Dermis microvascular lymphatic vessel endothelial cell (primary cell): ENCODE results near the gene NHEJ1. TPM values are rescaled to one million over a fixed set of nuclear protein-coding genes. Genes with fewer than 3 reads are reported as not detected.
A peak's percentile ranks its signal among the peaks of the same experiment; 100 is the strongest.

Experiments
- DNase-seq, 2 donors: peaks; one replicate each; pipeline versions ENCODE4 v3.0.0 to v3.0.0-alpha.2; 2010; ENCODE audit warnings: low read depth in 2 of 2
- total RNA-seq: library from RNA; depleted of rRNA; stranded (reverse); fragments of >200 nt; gene quantifications from 2 replicates; pipeline ENCODE4 v1.2.1, GENCODE V29; 2014

NHEJ1 gene
- total RNA-seq, 1 donor from 2014 or later: 13.7 TPM

DNA sequence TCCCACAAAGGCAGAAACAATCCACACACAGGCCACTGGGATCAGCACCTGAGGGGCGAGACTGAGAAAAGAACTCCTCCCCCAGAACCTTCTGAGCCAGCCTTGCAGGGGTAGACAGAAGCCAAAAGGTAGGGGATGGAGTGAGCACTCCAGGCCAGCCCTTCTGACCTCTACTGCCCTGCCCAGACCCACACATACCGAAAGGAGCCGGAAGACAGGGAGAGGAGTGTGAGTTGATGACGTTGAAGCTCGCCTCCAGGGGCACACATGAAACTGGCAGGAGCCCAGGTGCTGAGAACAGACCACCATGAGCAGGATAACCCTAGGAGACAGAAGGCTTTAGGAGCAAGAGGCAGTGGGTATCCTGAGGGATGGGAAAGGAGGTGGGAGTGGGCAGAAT lies 7.4 kb upstream of the NHEJ1 start:
- no peak for DNase-seq

DNA sequence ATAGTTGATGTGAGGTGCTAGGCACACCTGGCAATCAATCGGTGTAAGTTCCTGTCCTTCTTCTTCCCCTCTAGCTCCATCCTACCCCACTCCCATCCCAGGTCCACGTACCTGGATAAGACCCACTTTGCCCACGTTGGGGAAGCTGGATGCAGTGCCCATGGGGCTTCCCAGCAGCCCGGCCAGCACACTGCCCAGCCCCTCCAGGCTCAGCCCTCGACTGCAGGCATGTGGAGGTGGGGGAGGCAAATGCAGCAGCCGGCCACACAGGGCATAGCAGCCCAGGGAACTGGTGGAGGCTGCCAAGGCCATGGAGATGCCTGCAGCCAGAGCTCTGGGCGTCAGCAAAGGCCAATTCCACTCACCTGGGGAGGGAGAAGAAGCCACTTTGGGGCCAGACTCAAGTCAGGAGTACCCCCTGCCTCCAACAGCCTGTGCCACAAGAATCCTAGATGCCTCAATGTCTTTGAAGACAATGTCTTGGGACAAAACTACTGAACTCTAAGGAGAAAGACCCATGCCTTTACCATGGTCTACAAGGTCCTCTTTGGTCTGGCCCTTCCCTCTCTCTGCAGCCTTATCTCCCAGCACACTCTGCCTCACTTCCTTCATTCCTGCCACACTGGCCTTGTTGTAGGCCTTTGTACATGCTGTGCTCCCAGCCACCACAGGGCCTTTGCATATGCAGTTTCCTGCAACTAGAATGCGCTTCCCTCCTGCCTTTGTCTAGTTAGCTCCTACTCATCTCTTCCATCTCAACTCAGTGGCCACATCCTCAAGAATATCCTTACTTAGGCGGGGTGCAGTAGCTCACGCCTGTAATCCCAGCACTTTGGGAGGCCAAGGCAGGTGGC lies 4.7 kb upstream of the NHEJ1 start:
- DNase-seq: no peak

DNA sequence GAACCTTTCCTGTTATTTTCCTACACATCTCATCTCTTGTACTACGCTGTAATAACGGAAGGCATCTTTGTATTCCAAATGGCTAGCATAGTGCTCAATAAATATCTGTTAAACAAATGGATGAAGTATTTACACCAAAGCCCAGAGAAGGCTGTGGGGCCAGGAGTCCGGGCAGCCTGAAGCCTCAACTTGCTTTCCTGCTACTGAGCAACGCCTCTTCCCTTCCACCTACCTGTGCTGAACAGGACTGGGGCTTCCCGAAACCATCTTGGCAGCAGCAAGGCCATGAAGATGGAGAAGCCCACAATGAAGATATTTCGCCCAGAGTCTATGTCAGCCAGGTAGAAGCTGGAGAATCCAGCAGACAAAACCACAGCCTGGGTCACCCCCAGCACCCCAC lies 2.5 kb upstream of the NHEJ1 start:
- no peak for DNase-seq

DNA sequence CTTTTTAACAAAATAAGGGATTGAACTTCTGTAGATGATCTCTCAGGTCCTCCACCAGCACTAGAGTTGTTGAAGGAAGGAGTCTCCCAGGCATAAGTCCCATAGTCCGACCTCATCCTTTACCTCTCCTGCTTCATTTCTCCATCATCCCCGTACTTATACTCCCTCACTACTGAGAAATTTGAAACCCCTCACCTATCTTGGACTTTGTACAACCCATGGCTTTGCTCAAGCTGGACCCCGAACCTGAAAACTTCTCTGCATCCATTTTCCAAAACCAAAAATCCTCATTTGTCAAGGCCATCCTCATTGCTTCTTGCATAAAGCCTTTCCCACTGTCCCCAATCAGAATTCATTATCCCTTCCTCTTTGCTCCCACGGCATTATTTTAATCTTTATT lies 482 bp upstream of the NHEJ1 start:
- no peak for DNase-seq

DNA sequence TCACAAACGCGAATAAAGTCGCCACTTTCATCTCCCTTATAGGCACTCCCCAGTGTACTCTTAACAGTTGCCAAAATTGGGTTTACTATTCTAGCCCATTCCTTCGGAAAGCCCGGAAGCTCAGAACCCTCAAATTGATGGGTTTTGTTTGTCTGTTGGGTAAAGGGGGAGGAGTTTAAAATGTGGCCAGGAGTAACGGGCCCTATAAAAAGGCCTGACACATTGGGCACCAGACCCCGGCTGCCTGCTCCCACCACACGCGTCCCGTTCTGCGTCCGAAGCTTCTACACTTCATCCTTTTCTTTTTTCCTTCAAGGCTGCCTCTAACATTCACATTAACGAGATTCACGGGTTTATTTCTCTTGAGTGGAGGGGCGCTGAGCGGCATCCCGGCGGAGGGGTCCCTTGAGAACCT lies 837 bp downstream of the NHEJ1 start:
- no peak for DNase-seq

DNA sequence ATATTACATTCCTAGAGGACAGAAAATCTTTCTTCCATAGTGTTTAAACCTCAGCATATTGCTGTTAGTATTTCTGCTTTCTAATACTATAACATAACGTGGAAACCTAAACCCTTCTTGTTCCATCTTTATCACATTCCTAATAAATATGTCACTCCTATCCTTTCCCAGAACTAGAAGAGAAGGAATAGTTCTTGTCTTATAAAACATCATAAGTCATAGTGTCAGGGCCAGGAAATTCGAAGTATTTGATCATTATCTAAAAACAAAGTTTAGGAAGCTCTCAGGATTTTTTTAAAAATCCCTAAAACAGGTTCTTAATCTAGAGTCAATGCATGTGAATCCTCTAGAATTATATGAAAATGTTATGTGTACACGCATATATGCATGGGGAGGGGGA lies 2.0 kb downstream of the NHEJ1 start:
- DNase-seq: no peak

DNA sequence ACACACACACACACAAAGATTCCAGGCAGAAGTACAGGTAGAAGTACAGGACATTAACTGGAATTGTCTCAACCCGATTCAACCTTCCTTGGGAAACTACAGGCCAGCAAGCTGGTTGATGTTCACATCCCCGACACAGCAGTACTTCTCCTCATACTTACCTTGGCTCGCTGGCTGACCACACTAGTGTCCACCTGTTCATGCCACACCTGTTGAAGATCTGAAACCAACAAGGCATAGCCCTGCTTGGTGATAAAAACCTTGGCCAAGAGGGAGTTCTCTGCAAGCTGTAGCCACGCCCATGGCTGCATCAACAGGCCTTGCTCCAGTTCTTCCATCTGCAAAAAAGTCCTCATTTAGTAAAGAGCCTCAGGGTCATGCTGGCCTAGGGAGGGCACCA lies 2.6 kb downstream of the NHEJ1 start:
- no peak for DNase-seq

DNA sequence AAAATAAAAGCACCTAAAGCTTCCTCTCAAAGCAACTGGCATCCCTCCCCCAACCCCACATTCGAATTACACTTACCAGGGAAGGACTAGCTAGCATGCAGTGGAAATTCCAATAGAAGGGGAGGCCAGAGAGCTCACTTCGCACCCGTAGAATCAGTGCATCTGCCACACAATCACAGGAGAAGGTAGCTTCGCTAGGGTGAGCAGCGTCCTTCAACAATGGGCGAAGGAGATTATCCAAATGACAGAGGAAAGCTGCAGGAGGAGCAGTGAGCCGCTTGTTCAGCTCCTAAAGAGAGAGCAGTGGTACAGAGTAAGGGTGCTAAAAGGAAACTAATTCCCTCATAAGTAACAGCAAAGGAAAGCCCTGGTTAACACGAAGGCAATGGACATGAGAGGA lies 3.2 kb downstream of the NHEJ1 start:
- DNase-seq: no peak

DNA sequence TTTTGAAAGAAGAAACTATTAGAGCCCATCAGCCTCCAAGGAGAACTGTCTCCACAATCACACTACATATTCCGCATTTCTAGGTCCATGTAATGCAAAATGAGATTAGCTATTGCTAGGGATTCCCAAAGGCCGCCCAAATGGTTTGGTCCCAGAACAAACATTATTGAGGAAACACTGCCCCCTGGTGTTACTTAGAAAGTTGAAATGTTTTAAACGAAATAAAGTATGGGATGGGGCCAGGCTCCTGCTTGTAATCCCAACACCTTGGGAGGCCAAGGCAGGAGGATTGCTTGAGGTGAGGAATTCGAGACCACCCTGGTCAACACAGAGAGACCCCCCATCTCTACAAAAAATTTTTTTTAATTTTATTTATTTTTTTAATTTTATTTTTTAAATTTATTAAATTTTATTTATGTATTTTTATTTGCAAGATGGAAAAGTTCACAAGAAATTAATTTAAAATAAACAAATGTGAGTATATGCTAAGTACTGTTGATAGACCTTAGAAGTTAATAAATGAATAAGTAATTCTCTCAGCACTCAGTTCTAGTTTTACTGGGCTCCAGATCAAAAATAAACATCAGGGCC lies 5.5 kb downstream of the NHEJ1 start:
- peak; percentile 57 to 72 for DNase-seq

DNA sequence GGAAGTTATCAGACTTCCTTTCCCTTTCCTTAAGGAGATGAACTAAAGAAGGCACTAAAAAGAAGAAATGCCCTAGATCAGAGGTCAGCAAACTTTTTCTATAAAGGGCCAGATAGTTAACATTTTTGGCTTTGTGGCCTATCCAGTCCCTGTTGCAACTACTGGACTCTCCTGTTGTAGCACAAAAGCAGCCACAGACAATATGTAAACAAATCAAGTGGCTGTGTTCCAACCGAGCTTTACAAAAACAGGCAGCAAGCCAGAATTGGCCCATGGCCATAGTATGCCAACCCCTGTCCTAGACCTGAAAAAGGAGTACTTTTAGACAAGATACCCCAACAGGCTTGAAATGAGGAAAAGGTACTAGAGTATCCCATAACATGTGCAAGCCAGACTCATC lies 10.9 kb downstream of the NHEJ1 start:
- DNase-seq: peak; percentile 14 to 57

DNA sequence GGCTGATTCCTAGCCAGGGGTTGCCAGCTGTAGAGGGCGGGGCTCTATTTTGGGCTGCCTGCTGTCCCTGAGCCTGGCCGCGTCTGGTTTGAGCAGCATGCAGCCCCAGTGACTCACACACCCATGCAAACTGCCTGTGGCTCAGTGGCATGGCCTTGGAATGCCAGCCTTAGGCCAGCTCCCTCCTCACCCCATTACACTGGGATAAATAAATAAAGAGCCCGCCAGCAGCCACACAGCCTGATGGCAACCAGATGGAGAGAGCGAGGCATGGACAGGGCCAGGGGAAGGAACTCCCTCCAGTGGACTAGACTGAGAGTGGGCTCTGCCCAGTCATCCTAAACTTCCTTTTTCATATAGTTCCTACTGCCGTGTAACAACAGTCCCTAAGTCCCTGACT lies 18.3 kb downstream of the NHEJ1 start:
- DNase-seq: no peak

DNA sequence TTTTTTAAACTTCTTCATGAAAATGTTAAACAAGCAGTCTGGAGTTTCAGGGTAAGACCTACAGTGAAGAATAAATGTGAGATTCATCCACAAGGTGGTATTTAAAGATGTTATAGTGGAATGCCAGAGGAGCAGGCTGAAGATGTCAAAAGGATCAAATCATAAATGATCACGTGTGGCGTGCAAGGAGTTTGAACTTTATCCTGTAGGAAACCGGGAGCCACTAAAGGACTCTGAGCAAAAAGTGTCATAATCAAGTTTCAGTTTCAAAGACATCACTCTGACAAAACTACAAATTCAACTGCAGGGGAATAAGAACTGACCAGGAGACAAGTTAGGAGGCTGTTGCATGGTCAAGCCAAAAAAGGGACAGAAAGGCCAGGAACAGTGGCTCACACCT lies 19.9 kb downstream of the NHEJ1 start:
- DNase-seq: no peak

DNA sequence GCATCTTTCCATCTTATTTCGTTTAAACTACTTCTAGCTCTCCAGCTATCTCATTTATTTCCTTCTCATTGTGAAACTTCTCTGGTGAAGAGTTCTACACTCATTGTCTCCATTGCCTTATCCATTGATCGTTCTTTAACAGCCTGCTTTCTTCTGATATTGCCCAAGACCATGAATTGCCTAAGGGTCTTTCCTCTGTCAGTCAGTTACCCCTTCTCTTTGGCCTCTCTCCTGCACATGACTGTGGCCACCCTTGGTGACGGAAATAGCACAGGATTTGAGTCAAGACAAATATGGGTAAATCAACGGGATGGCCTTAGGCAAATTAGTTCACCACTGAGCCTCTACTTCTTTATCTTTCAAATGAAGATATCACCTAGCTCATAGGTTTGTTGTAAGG lies 26.6 kb downstream of the NHEJ1 start:
- DNase-seq: no peak

DNA sequence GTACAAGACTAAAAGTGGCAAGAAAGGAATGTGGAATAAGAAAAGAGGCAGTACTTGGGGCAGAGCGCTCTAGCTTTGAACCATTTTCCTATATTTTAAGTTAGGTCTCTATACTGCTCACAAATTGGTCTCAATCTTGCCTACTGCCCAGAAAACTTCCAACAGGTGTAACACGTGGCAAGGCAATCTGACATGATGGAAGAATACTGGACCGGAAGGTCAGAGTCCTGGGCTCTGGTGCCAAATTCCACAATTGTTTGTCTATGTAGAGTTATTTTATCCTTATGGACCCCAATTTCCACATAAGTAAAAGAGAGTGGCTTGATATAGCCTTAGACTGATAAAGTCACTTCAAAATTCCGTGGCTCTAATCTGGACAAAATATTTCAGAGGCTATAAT lies 28.9 kb downstream of the NHEJ1 start:
- no peak for DNase-seq

DNA sequence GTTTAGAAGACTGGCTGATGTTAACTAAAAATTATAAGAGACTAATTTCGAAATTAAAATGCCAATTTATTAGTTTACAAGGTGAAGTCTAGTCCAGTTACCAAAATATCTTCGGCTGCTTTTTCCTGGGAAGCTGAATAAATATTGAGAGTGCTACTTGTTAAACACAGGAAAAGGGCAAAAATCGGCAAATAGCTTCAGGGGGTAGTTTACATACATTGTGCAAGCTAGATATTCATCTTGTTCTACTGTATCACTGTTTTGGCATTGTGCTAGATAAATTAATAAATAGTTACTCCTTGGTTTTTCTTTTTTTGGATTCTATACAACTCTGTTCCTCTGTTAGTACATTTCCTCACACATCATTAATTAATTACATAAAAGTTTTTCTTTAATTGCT lies 29.3 kb downstream of the NHEJ1 start:
- DNase-seq: no peak

DNA sequence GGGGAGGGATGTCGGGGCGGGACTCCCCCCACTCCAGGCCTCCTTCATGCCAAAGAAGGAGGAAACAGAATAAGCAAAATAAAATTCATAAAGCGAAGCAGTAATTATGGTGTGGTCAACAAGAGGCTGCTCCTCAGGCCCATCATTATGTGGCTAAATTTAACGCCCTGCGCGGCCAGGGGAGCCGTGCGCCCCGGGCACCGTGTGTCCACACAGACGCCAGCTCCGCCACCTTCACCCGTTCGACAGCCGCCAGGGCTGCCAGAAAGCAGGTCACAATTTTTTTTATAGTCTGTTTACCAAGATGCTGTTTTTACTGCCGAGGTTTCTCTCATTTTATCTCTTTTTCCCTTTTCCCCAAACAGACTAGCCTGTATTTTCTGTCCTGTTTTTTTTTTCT lies 31.0 kb downstream of the NHEJ1 start:
- no peak for DNase-seq

DNA sequence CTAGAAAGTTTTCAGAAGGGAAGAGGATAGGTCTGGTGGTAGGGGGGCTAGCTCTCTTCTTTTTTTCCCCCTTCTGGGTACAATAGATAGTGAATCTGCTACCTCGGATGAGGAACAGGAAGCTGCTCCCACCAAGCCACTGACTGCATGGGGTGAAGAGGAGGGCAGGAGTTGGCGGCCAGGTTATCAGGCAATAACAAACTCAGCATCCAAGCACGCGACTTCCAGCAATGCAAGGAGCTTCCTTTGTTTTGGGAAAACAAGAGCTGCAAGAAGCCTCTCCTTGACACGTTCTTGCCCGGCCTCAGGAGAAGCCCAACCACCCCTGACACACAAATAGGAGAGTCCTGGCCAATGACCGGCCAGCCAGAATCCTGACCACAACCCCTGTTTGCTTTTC lies 32.2 kb downstream of the NHEJ1 start:
- DNase-seq: no peak

DNA sequence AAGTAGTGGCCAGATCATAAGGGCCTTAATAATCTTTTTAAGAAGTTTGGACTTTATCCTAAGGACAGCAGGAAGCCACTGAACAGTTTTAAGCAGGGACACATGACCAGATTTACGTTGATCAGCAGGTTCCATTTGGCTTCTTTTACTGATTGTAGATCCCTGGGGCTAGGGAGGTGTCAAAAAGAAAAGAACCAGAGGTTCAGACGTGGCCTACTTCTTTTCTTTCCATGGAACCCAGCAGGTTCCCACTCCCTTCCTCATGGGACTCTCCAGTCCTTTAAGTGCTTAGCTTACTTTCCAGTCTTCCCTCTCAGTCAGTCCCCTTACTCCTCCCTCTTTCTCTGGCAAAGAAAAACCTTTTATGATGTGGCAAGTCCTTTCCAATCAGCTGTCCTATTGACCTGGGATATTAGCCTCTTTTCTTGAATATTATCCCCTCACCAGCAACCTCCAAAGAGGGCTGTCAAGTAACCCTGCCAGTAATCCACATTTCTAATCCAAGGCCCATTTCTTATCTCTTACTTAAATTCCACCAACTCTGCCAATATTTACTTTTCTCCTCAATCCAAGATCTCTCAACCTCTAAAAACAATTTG lies 33.5 kb downstream of the NHEJ1 start:
- no peak for DNase-seq

DNA sequence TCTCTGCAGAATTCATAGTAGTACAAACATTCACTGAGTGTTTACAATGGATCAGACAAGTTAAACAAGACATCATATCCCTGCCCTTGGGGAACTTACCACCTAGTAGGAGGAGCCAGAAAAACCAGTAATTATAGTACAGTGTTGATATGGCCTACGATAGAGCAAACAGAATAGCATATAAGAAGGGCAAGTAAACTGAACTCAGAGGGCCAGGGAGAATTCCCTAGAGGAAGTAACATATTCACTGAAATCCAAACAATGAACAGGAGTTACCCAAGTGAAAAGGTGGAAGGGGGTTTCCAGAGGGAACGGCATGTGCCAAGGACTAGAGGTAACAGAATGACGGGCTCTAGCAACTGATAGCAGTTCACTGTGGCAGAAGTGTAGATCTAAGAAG lies 34.1 kb downstream of the NHEJ1 start:
- DNase-seq: peak in 1 of 2 donors; percentile 8

DNA sequence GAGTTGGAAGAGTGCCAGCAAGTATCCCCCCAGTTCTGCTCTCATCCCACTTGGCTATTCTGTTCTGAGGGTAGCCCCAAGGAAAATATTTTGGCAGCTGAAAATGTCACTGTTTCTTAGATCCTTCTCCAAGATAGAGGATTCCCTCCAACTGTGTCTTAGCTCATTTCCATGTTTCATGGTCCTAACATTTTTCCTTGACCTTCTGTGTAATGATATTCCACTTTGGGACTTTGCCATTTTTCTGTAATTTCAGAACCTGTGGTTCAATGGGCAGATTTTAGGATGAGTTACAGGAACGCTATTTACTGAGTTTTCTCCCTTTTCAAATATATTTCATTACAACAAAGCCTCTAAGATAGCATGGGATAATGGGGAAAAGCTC lies 34.7 kb downstream of the NHEJ1 start:
- DNase-seq: no peak

DNA sequence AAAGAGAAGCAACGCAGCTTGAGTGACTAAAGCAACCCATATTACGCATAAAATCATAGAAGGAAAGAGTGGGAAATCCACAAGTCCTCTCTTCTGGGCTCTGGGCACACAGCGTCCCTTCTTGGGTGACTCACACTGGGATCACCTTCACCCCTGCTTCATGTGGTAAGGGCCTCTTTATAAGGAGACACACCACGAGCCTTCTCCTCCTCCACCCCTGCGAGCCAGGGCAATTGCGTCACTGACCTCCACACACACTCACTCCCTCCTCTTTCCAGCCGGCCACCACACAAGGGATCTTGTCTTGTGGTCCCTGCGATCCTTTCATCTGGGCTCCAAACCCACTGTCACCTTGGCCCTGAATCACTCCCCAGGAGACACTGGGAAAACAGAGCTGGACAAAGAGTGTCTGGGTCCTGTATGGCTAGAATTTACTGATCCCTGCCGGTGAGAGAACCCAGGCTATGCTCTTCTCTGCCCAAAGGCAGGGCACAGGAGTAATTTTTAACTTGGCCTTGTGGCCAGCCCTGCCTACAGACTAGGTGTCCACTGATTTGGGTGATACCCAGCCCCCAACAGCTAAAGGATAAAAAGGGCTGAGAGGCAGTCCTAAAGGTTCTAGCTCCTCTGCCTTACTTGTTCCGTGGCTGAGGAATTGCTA lies 35.3 kb downstream of the NHEJ1 start:
- no peak for DNase-seq

DNA sequence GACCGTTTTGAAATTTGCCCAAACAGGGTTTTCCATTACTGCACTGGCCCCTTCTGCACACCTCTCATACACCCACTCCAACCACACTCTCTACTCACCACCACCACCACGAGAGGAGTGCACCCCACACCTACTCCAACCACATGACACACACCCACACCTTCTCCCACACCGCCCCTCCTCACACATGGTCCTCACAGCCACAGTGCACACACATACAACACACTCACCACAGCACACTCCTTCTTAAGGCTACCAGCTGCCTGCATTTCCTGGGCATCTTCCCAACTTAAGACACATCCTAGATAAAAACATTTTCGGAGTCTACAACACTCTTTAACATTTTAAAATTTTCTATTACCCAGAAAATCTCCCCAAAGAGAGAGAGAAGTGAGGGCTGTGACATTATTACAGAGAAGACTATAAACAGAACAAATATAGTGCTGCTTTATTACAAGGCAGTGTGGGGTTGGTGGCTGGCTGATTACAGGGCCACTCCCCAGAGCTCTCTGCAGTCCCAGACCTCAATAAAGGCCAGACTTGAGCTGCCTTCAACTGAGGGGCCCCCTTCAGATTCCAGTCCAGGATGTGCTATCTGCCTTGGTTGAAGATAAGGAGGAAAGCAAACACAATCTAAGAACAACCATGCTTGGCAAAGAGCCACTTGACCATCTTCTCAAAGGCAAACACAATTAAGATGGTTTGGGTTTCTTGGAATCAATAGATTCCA lies 36.1 kb downstream of the NHEJ1 start:
- DNase-seq: no peak
